GM12878 (cell line): ENCODE measurements around the gene ALKBH1. TPM values are rescaled to one million over a fixed set of nuclear protein-coding genes. Genes with fewer than 3 reads are reported as not detected.

Experiments
- ATAC-seq: fragments of 200-7000 bp; cut with Tn5 transposase; 3 replicates; pipeline ENCODE4 v1.9.1; 2020; ENCODE audit warnings: mild to moderate bottlenecking, moderate library complexity
- BruUV-seq: library from RNA; stranded (reverse); fragments of 400-500 nt; replicated peaks from 2 replicates; lab custom pipeline; 2021; lab: Mats Ljungman, UMichigan
- CTCF ChIA-PET: fragments of 300-600 bp; sonication (Branson Sonifier 250); formaldehyde crosslinking; extraction: SDS; loops from one replicate; lab custom pipeline; 2021; ENCODE audit warnings: inconsistent platforms; lab: Yijun Ruan, JAX
- POLR2A ChIA-PET: fragments of 350-600 bp; formaldehyde crosslinking; extraction: SDS; loops from one replicate; lab custom pipeline; 2021; ENCODE audit warnings: inconsistent platforms; lab: Charles Lee
- RAD21 ChIA-PET: fragments of 300-600 bp; sonication (Branson Sonifier 250); formaldehyde crosslinking; loops from one replicate; lab custom pipeline; 2023; ENCODE audit warnings: antibody characterized with exemption; ENCODE audit not compliant: unreplicated experiment; lab: Charles Lee
- SMC1A ChIA-PET: fragments of 300-600 bp; sonication (Branson Sonifier 250); formaldehyde crosslinking; loops from one replicate; lab custom pipeline; 2023; ENCODE audit not compliant: unreplicated experiment, uncharacterized antibody; lab: Charles Lee
- DNase-seq: peaks from one replicate; pipeline ENCODE4 v3.0.0-alpha.2; 2011; ENCODE audit warnings: low read depth, low spot score
- FAIRE-seq: peaks from 3 replicates; lab custom pipeline; 2011; peaks lifted over from hg19 to GRCh38; lab: Jason Lieb, UNC
- H2AFZ ChIP-seq: 2 replicates; pipeline ENCODE4 v1.6.0; 2011; ENCODE audit warnings: low read depth, low read length, control low read depth; ENCODE audit not compliant: control insufficient read depth
- H3K27ac ChIP-seq: 2 replicates; pipeline ENCODE4 v1.5.1; 2011; ENCODE audit warnings: control low read depth; ENCODE audit not compliant: control insufficient read depth, insufficient read depth
- H3K27me3 ChIP-seq, 2 experiments: replicated peaks in 1 of 2; 2 replicates each; pipeline versions ENCODE4 v1.6.0 to v1.6.1; 2011; ENCODE audit warnings: low read length in 1 of 2; ENCODE audit not compliant: control insufficient read depth in 2 of 2, insufficient read depth in 2 of 2
- H3K36me3 ChIP-seq, 2 experiments: 2 replicates each; pipeline ENCODE4 v1.5.1; 2011; ENCODE audit warnings: low read length in 1 of 2; ENCODE audit not compliant: control insufficient read depth in 2 of 2, insufficient read depth in 2 of 2
- H3K4me1 ChIP-seq: 2 replicates; pipeline ENCODE4 v1.6.1; 2011; ENCODE audit warnings: mild to moderate bottlenecking, low read length, moderate library complexity, mixed read lengths; ENCODE audit not compliant: control insufficient read depth, insufficient read depth
- H3K4me2 ChIP-seq: 2 replicates; pipeline ENCODE4 v1.6.0; 2011; ENCODE audit warnings: control low read depth; ENCODE audit not compliant: control insufficient read depth, insufficient read depth
- H3K4me3 ChIP-seq: fragments of 200-600 bp; sonication (generic); 2 replicates; pipeline ENCODE4 v1.5.1; 2016
- H3K79me2 ChIP-seq: 2 replicates; pipeline ENCODE4 v1.6.0; 2011; ENCODE audit warnings: low read length; ENCODE audit not compliant: control insufficient read depth, insufficient read depth
- H3K9ac ChIP-seq: 2 replicates; pipeline ENCODE4 v1.8.0; 2011; ENCODE audit warnings: low read length, control low read depth, mixed read lengths; ENCODE audit not compliant: control insufficient read depth, insufficient read depth
- H3K9me3 ChIP-seq: replicated peaks from 3 replicates; pipeline ENCODE4 v1.5.1; 2011; ENCODE audit warnings: mild to moderate bottlenecking, low read length; ENCODE audit not compliant: control insufficient read depth, insufficient read depth
- H4K20me1 ChIP-seq: 2 replicates; pipeline ENCODE4 v1.6.0; 2011; ENCODE audit not compliant: control insufficient read depth, insufficient read depth
- CHD2 ChIP-seq: IDR thresholded peaks from 2 replicates; pipeline ENCODE4 v1.6.1; 2011; ENCODE audit warnings: low read depth, low read length, improper control_type of control experiment, borderline replicate concordance
- LARP7 ChIP-seq: fragments of 450-650 bp; IDR thresholded peaks from 2 replicates; pipeline ENCODE4 v1.6.1; 2017; ENCODE audit warnings: mild to moderate bottlenecking
- MTA3 ChIP-seq: IDR thresholded peaks from 2 replicates; pipeline ENCODE4 v1.6.1; 2012; ENCODE audit warnings: low read length, inconsistent platforms, borderline replicate concordance
- NBN ChIP-seq: fragments of 450-650 bp; IDR thresholded peaks from 2 replicates; pipeline ENCODE4 v1.6.1; 2016
- NRF1 ChIP-seq: conservative IDR thresholded peaks from 2 replicates; pipeline ENCODE4 v1.6.1; 2011; ENCODE audit warnings: mild to moderate bottlenecking, low read depth, low read length, improper control_type of control experiment
- RB1 ChIP-seq: fragments of 450-650 bp; formaldehyde crosslinking; IDR thresholded peaks from 2 replicates; pipeline ENCODE4 v1.6.1; 2017; ENCODE audit warnings: mild to moderate bottlenecking, borderline replicate concordance
- RUNX3 ChIP-seq: IDR thresholded peaks from 2 replicates; pipeline ENCODE4 v1.6.1; 2012; ENCODE audit warnings: low read length, inconsistent platforms
- TCF3 ChIP-seq: IDR thresholded peaks from 2 replicates; pipeline ENCODE4 v1.6.1; 2012; ENCODE audit warnings: low read depth, mild to moderate bottlenecking, low read length, borderline replicate concordance; ENCODE audit not compliant: insufficient read depth
- YBX1 ChIP-seq: fragments of 450-650 bp; IDR thresholded peaks from 2 replicates; pipeline ENCODE4 v1.6.1; 2016; ENCODE audit warnings: antibody characterized with exemption
- ZBED1 ChIP-seq: IDR thresholded peaks from 2 replicates; pipeline ENCODE4 v1.6.1; 2016; ENCODE audit warnings: borderline replicate concordance
- ZNF207 ChIP-seq: fragments of 450-650 bp; IDR thresholded peaks from 2 replicates; pipeline ENCODE4 v1.6.1; 2014; ENCODE audit warnings: antibody characterized with exemption, mild to moderate bottlenecking, borderline replicate concordance
- ZNF217 ChIP-seq: fragments of 450-650 bp; IDR thresholded peaks from 2 replicates; pipeline ENCODE4 v1.6.1; 2017; ENCODE audit warnings: antibody characterized with exemption, mild to moderate bottlenecking
- WGBS: methylation state at CpG from one replicate; pipeline ENCODE4 v1.1.6; 2016; ENCODE audit warnings: low lambda C conversion rate; ENCODE audit not compliant: insufficient replicate concordance, insufficient coverage; ENCODE audit errors: missing lambda C conversion rate; 5-methylcytosine and 5-hydroxymethylcytosine counted together
- in situ Hi-C: fragments of 300-500 bp; cut with MboI; formaldehyde crosslinking; loops from 9 replicates; pipeline ENCODE4 v1.14.3; 2018; ENCODE audit warnings: mixed read lengths
- intact Hi-C: fragments of 100-400 bp; cut with micrococcal nuclease; formaldehyde crosslinking; loops from one replicate; pipeline ENCODE4 v1.14.2; 2022; ENCODE audit not compliant: unreplicated experiment
- polyA plus RNA-seq, 11 experiments: library from polyadenylated mRNA; depleted of rRNA in 4 of 11; unstranded in 6 of 11; stranded (reverse) in 5 of 11; fragments of >200 nt; fragmentation: Nextera tagmentation in 4 of 11; fragmentation: Illumina TruSeq in 1 of 11; extraction: Ambion mirVana in 4 of 11; extraction: Trizol in 1 of 11; gene quantifications; 1 replicate in 1 of 11; 2 replicates in 10 of 11; pipeline versions ENCODE4 v1.2.1 to v1.2.3, GENCODE V29; 2011 to 2016; ENCODE audit warnings: inconsistent platforms in 2 of 11, missing spikeins in 2 of 11, low read depth in 1 of 11
- total RNA-seq, 4 experiments: library from RNA; depleted of rRNA in 3 of 4; stranded (reverse); fragments of >200 nt in 3 of 4; fragmentation: Illumina TruSeq in 1 of 4; extraction: Trizol in 1 of 4; gene quantifications; 2 replicates each; pipeline versions ENCODE4 v1.2.1 to v1.2.3, GENCODE V29; 2013 to 2021
- TF ChIP-seq, protein P1 (sequence below): IDR thresholded peaks from 2 replicates; pipeline ENCODE4 v1.6.1; 2011; ENCODE audit warnings: borderline replicate concordance, low read depth, mild to moderate bottlenecking, moderate library complexity, mixed read lengths, low read length; ENCODE audit not compliant: insufficient read depth; ENCODE audit errors: extremely low read length
- TF ChIP-seq, protein P2 (sequence below): fragments of 450-650 bp; formaldehyde crosslinking; IDR thresholded peaks from 2 replicates; pipeline ENCODE4 v1.4.0; 2022; ENCODE audit warnings: mild to moderate bottlenecking, moderate library complexity

Gene ALKBH1
- total and polyA plus RNA-seq, 10 of the 15 experiments (the other 5 are each of a cell fraction or from before 2014, with no cell fraction given), result 6.5 to 24.1 (median 17.0) TPM

DNA sequence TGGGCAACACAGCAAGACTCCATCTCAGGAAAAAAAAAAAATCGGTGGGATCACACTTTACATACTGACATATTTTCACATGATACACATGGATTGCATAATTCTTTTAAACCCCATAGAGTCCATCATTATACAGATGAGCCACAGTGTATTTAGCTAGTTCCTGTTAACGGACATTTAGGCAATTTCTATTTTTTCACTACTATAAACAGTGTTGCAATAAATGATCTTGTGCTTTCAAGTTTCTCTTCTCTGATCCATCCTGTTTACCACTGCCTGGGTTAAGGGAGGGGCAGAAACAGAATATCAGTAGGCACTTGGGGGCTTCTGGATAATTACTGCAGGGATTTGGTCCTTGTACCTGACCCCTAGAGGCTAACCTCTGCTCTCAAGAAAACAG, 48.0 kb downstream of the ALKBH1 start:
- intact Hi-C loops (no loop called here), in situ Hi-C loops (loop anchor here (25.0 kb wide), 1 partner anchor 927 kb away; no protein-coding TSS in a partner anchor)
- H3K27ac ChIP-seq, result no peak overlapping the region
- no peaks in the 10 kb centered on the region for H3K79me2 ChIP-seq
- no peaks in the 10 kb centered on the region for H3K9me3 ChIP-seq
- TF ChIP-seq NRF1, result no peak
- no peak for TF ChIP-seq MTA3
- TF ChIP-seq CHD2, result no peak
- TF ChIP-seq, protein P1, sequence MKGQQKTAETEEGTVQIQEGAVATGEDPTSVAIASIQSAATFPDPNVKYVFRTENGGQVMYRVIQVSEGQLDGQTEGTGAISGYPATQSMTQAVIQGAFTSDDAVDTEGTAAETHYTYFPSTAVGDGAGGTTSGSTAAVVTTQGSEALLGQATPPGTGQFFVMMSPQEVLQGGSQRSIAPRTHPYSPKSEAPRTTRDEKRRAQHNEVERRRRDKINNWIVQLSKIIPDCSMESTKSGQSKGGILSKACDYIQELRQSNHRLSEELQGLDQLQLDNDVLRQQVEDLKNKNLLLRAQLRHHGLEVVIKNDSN, result no peak
- TF ChIP-seq NBN, result no peak
- CTCF ChIA-PET, result no interaction called here
- no peaks in the 10 kb centered on the region for H4K20me1 ChIP-seq
- H3K4me1 ChIP-seq, result no peaks in the 10 kb centered on the region
- ATAC-seq, result no peak
- no peaks in the 10 kb centered on the region for H3K27me3 ChIP-seq
- H2AFZ ChIP-seq, result no peak overlapping the region
- WGBS, result 55% methylated on average over 2 of the region's 2 CpGs
- H3K4me2 ChIP-seq, result no peak overlapping the region
- BruUV-seq, result no TSS peak
- no peak for DNase-seq
- SMC1A ChIA-PET, result no interaction called here
- RAD21 ChIA-PET, result no interaction called here
- H3K36me3 ChIP-seq, result no peaks in the 10 kb centered on the region
- H3K9ac ChIP-seq, result no peak overlapping the region
- no peak overlapping the region for H3K4me3 ChIP-seq
- FAIRE-seq, result no peak
- POLR2A ChIA-PET, result no interaction called here

DNA sequence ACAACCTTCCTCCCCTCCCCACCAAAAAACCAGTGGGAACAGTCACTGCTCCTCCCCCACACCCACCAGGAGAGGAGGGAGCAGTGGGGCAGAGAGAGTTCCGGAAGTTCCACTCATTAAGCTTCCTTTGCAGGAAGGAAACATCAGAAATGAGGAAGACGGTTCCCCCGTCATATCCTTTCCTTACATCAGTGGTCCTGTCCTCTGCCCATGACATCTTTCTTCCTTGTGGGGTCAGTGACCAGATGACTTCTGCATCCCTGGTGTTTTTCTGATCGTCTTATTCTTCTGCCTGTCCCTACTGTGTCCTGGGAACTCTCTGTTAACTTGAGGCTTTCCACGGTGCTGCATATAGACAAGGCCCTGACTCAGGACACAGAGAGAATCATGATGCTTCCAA, 50.5 kb downstream of the ALKBH1 start:
- intact Hi-C loops, result no loop called here
- no peak for ATAC-seq
- no peaks in the 10 kb centered on the region for H3K27me3 ChIP-seq
- POLR2A ChIA-PET, result no interaction called here
- H3K4me1 ChIP-seq, result no peaks in the 10 kb centered on the region
- FAIRE-seq, result no peak
- H3K9me3 ChIP-seq, result no peaks in the 10 kb centered on the region
- RAD21 ChIA-PET, result no interaction called here
- H3K27ac ChIP-seq, result no peak overlapping the region
- H3K4me3 ChIP-seq, result no peak overlapping the region
- no TSS peak for BruUV-seq
- H3K4me2 ChIP-seq, result no peak overlapping the region
- in situ Hi-C loops, result loop anchor here (25.0 kb wide), 1 partner anchor 930 kb away; no protein-coding TSS in a partner anchor
- no peak for DNase-seq
- no peak overlapping the region for H3K9ac ChIP-seq
- H3K36me3 ChIP-seq, result no peaks in the 10 kb centered on the region
- CTCF ChIA-PET, result no interaction called here
- 33% methylated on average over 5 of the region's 5 CpGs for WGBS
- no peaks in the 10 kb centered on the region for H4K20me1 ChIP-seq
- no peaks in the 10 kb centered on the region for H3K79me2 ChIP-seq
- H2AFZ ChIP-seq, result no peak overlapping the region
- SMC1A ChIA-PET, result no interaction called here
- TF ChIP-seq RUNX3, result no peak
- no peak for TF ChIP-seq YBX1
- TF ChIP-seq, protein P2, sequence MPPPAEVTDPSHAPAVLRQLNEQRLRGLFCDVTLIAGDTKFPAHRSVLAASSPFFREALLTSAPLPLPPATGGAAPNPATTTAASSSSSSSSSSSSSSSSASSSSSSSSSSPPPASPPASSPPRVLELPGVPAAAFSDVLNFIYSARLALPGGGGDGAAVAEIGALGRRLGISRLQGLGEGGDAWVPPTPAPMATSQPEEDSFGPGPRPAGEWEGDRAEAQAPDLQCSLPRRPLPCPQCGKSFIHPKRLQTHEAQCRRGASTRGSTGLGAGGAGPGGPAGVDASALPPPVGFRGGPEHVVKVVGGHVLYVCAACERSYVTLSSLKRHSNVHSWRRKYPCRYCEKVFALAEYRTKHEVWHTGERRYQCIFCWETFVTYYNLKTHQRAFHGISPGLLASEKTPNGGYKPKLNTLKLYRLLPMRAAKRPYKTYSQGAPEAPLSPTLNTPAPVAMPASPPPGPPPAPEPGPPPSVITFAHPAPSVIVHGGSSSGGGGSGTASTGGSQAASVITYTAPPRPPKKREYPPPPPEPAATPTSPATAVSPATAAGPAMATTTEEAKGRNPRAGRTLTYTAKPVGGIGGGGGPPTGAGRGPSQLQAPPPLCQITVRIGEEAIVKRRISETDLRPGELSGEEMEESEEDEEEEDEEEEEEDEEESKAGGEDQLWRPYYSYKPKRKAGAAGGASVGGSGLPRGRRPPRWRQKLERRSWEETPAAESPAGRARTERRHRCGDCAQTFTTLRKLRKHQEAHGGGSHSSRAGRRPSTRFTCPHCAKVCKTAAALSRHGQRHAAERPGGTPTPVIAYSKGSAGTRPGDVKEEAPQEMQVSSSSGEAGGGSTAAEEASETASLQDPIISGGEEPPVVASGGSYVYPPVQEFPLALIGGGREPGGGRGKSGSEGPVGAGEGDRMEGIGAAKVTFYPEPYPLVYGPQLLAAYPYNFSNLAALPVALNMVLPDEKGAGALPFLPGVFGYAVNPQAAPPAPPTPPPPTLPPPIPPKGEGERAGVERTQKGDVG (CRISPR knock-in tag), result no peak
- TF ChIP-seq ZNF207, result no peak
- no peak for TF ChIP-seq LARP7
- TF ChIP-seq TCF3, result no peak
- no peak for TF ChIP-seq RB1
- no peak for TF ChIP-seq ZBED1
- TF ChIP-seq ZNF217, result no peak
